ENCODE data around the gene DNAH3.

The DNAH3 gene

DNA sequence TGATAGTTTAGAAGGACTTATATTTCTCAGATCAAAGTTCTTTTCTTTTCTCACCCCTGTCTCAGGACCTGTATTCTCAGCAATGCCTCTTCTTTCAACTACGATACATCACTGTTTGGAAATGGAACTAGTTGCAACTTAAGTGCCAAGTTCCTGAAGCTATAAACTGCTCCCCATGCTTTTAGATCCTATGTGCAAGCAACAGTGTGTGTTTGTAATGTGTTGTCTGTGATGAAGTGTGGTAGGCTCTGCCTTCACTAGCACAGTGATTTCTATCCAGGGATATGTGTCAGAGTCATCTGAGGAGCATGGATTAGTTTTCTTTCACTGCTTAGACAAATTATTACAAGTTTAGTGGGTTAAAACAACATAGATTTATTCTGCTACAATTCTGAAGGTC lies 42.3 kb upstream of the DNAH3 start:
- DNase-seq (ENCODE audit: low read depth), result no peak
- TF ChIP-seq, protein P1, sequence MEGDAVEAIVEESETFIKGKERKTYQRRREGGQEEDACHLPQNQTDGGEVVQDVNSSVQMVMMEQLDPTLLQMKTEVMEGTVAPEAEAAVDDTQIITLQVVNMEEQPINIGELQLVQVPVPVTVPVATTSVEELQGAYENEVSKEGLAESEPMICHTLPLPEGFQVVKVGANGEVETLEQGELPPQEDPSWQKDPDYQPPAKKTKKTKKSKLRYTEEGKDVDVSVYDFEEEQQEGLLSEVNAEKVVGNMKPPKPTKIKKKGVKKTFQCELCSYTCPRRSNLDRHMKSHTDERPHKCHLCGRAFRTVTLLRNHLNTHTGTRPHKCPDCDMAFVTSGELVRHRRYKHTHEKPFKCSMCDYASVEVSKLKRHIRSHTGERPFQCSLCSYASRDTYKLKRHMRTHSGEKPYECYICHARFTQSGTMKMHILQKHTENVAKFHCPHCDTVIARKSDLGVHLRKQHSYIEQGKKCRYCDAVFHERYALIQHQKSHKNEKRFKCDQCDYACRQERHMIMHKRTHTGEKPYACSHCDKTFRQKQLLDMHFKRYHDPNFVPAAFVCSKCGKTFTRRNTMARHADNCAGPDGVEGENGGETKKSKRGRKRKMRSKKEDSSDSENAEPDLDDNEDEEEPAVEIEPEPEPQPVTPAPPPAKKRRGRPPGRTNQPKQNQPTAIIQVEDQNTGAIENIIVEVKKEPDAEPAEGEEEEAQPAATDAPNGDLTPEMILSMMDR (IDR thresholded peaks at IDR 0.05; ENCODE audit: low read depth, low read length, missing control alignments), result no peak
- in situ Hi-C loops (cut with HindIII; ENCODE audit: low sequenced_read_pairs), result no loop called here
- H3K4me3 ChIP-seq (ENCODE audit: low read depth, low read length), result no peak overlapping the region

DNA sequence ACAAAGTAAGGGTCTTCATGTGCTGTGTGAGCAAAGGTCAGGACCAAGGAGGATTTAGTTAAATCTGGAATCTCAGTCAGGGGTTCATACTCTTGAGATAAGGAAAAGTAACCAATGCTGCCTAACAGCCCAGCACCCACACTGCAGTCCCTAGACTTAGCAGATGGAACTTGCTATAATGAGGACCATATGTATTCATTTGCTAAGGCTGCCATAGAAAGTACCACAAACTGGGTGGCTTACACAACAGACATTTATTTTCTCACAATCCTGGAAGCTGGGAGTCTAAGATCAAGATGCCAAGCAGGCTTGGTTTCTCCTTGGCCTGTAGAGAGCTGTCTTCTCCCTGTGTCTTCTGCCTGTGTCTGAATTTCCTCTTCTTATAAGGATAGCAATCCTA lies 40.0 kb upstream of the DNAH3 start:
- in situ Hi-C loops (cut with HindIII; ENCODE audit: low sequenced_read_pairs), result no loop called here
- DNase-seq (ENCODE audit: low read depth), result no peak
- H3K4me3 ChIP-seq (ENCODE audit: low read depth, low read length), result no peak overlapping the region
- TF ChIP-seq, protein P1 (IDR thresholded peaks at IDR 0.05; ENCODE audit: low read depth, low read length, missing control alignments), result no peak

DNA sequence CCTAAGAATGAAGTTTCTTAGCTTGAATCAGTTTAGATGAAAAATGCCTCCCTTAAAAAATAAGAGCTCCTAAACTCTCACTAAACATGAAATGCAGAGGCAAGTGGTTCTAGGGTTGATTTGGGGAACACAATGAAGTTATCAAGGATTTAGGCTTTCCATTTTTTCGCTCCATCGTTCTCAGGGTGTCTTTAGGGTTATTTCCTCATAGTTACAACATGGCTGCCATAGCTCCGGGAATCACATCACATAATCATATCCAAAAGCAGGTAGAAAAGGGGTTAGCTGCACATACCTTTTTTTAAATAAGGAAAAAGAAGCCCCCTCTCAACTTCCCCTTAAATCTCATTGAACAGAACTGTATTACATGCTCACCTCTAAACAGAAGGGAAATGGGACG lies 39.4 kb upstream of the DNAH3 start:
- in situ Hi-C loops (cut with HindIII; ENCODE audit: low sequenced_read_pairs), result no loop called here
- no peak overlapping the region for H3K4me3 ChIP-seq (ENCODE audit: low read depth, low read length)
- TF ChIP-seq, protein P1 (IDR thresholded peaks at IDR 0.05; ENCODE audit: low read depth, low read length, missing control alignments), result no peak
- DNase-seq (ENCODE audit: low read depth), result no peak

DNA sequence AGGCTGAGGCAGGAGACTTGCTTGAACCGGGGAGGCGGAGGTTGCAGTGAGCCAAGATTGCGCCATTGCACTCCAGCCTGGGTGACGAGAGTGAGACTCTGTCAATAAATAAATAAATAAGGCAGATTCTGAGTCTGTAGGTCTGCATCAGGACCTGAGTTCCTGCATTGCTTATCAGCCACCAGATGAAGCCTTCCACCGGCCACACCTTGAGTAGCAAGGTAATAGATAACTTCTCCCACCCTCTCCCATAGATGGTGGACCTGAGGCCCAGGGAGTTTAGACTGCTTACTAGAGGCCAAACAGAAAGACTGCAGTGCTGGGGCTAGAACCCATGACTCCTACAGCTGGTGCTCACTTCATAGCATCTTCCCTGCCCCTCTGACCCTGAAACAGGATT lies 38.7 kb upstream of the DNAH3 start:
- in situ Hi-C loops (cut with HindIII; ENCODE audit: low sequenced_read_pairs), result loop anchor here (10.0 kb wide), 1 partner anchor 345 kb away; no protein-coding TSS in a partner anchor
- no peak for DNase-seq (ENCODE audit: low read depth)
- no peak overlapping the region for H3K4me3 ChIP-seq (ENCODE audit: low read depth, low read length)
- TF ChIP-seq, protein P1 (IDR thresholded peaks at IDR 0.05; ENCODE audit: low read depth, low read length, missing control alignments), result no peak

DNA sequence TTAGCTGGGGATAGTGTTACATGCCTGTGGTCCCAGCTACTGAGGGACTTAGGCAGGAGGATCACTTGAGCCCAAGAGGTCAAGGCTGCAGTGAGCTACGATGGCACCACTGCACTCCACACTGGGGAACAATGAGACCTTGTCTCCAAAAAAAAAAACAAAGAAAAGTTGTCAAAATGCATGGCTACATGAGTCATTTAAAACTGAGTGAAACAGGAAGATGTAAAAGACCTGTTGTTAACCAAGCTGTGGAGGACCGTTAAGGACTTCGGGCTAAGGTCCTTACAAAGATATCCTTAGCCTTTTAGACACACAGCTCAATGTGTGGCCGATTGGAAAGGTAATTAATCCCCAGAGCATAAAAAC lies 35.7 kb upstream of the DNAH3 start:
- TF ChIP-seq, protein P1 (IDR thresholded peaks at IDR 0.05; ENCODE audit: low read depth, low read length, missing control alignments), result no peak
- in situ Hi-C loops (cut with HindIII; ENCODE audit: low sequenced_read_pairs), result loop anchor here (10.0 kb wide), 1 partner anchor 342 kb away; no protein-coding TSS in a partner anchor
- no peak for DNase-seq (ENCODE audit: low read depth)
- H3K4me3 ChIP-seq (ENCODE audit: low read depth, low read length), result no peak overlapping the region

DNA sequence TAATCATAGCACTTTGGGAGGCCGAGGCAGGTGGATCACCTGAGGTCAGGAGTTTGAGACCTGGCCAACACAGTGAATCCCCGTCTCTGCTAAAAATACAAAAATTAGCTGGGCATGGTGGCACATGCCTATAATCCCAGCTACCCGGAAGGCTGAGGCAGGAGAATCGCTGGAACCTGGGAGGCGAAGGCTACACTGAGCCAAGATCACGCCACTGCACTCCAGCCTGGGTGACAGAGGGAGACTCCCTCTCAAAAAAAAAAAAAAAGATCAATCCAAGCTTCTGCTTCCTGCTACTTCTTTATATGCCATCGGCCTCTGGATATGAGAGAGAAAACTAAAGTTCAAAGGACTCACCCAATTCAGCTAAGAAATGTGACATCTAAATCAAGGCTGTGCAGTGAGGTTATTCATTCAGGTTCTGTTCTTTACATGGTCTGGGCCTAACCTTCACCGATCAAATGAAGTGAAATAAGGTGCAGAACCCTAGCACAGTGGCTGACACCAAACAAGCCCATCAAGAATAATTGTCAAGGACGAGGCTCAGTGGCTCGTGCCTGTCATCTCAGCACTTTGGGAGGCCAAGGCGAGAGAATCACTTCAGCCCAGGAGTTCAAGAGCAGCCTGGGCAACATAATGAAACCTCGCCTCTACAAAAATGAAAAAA lies 35.1 kb upstream of the DNAH3 start:
- H3K4me3 ChIP-seq (ENCODE audit: low read depth, low read length), result no peak overlapping the region
- in situ Hi-C loops (cut with HindIII; ENCODE audit: low sequenced_read_pairs), result loop anchor here (10.0 kb wide), 1 partner anchor 341 kb away; no protein-coding TSS in a partner anchor
- TF ChIP-seq, protein P1 (IDR thresholded peaks at IDR 0.05; ENCODE audit: low read depth, low read length, missing control alignments), result no peak
- no peak for DNase-seq (ENCODE audit: low read depth)

Data from astrocyte of the cerebellum (primary cell).